Mesenchymal stem cell (in vitro differentiated cells and primary cell): Measurements from ENCODE around the gene KBTBD6.
A peak's percentile ranks its signal among the peaks of the same experiment; 100 is the strongest.

ENCODE experiments used
- DNase-seq: peaks from one replicate; pipeline ENCODE4 v3.0.0-alpha.2; 2013
- H2AFZ ChIP-seq: one replicate; pipeline ENCODE4 v1.6.1; 2013; ENCODE audit warnings: low read depth, mild to moderate bottlenecking, control low read depth, inconsistent platforms, low read length, moderate library complexity
- H2AK5ac ChIP-seq: 2 replicates; pipeline ENCODE4 v1.6.1; 2013; ENCODE audit warnings: low read length, moderate library complexity, mild to moderate bottlenecking, inconsistent platforms; ENCODE audit not compliant: severe bottlenecking
- H2BK120ac ChIP-seq: one replicate; pipeline ENCODE4 v1.6.1; 2013; ENCODE audit warnings: low read depth, mild to moderate bottlenecking, inconsistent platforms, low read length, moderate library complexity
- H2BK12ac ChIP-seq, 2 experiments: one replicate each; pipeline ENCODE4 v1.6.1; 2013; ENCODE audit warnings: inconsistent platforms in 2 of 2, low read length in 2 of 2, mild to moderate bottlenecking in 2 of 2, moderate library complexity in 2 of 2, control low read depth in 1 of 2
- H2BK15ac ChIP-seq: one replicate; pipeline ENCODE4 v1.6.1; 2013; ENCODE audit warnings: mild to moderate bottlenecking, low read depth, inconsistent platforms; ENCODE audit not compliant: poor library complexity, severe bottlenecking
- H2BK5ac ChIP-seq: 2 replicates; pipeline ENCODE4 v1.6.1; 2013; ENCODE audit warnings: low read depth, mild to moderate bottlenecking, low read length, control low read depth, inconsistent platforms; ENCODE audit not compliant: poor library complexity, severe bottlenecking
- H3K14ac ChIP-seq, 2 experiments: one replicate each; pipeline ENCODE4 v1.6.1; 2013; ENCODE audit warnings: inconsistent platforms in 2 of 2, low read length in 2 of 2, control low read depth in 1 of 2, mild to moderate bottlenecking in 1 of 2, moderate library complexity in 1 of 2
- H3K18ac ChIP-seq, 2 experiments: one replicate each; pipeline ENCODE4 v1.6.1; 2013; ENCODE audit warnings: inconsistent platforms in 2 of 2, low read length in 2 of 2, control low read depth in 1 of 2, low read depth in 1 of 2, mild to moderate bottlenecking in 1 of 2
- H3K23ac ChIP-seq, 2 experiments: one replicate each; pipeline ENCODE4 v1.6.1; 2013; ENCODE audit warnings: inconsistent platforms in 2 of 2, low read length in 2 of 2, mild to moderate bottlenecking in 2 of 2, moderate library complexity in 2 of 2, control low read depth in 1 of 2
- H3K27ac ChIP-seq: 2 replicates; pipeline ENCODE4 v1.5.1; 2013; ENCODE audit warnings: mild to moderate bottlenecking, moderate library complexity, low read length, control low read depth, inconsistent platforms; ENCODE audit not compliant: poor library complexity, severe bottlenecking
- H3K27me3 ChIP-seq, 2 experiments: 2 replicates each; pipeline versions ENCODE4 v1.6.1 to v1.7.0; 2013; ENCODE audit warnings: low read length in 2 of 2, mild to moderate bottlenecking in 2 of 2, moderate library complexity in 2 of 2, control low read depth in 1 of 2, inconsistent platforms in 1 of 2; ENCODE audit not compliant: control insufficient read depth in 1 of 2, insufficient read depth in 1 of 2
- H3K36me3 ChIP-seq, 2 experiments: 2 replicates each; pipeline versions ENCODE4 v1.6.1 to v1.7.0; 2013; ENCODE audit warnings: low read length in 2 of 2, control low read depth in 1 of 2, inconsistent platforms in 1 of 2, low read depth in 1 of 2, mild to moderate bottlenecking in 1 of 2; ENCODE audit not compliant: insufficient read depth in 2 of 2, control insufficient read depth in 1 of 2
- H3K4ac ChIP-seq, 2 experiments: one replicate each; pipeline ENCODE4 v1.6.1; 2013; ENCODE audit warnings: inconsistent platforms in 2 of 2, low read length in 2 of 2, mild to moderate bottlenecking in 2 of 2, moderate library complexity in 2 of 2, control low read depth in 1 of 2, low read depth in 1 of 2
- H3K4me1 ChIP-seq: 2 replicates; pipeline ENCODE4 v1.6.1; 2013; ENCODE audit warnings: low read depth, low read length, control low read depth; ENCODE audit not compliant: control insufficient read depth, insufficient read depth
- H3K4me2 ChIP-seq: 2 replicates; pipeline ENCODE4 v1.6.1; 2013; ENCODE audit warnings: low read length, mild to moderate bottlenecking, inconsistent platforms; ENCODE audit not compliant: poor library complexity, severe bottlenecking
- H3K4me3 ChIP-seq, 2 experiments: 2 replicates each; pipeline versions ENCODE4 v1.5.1 to v1.7.0; 2013; ENCODE audit warnings: low read length in 2 of 2, mild to moderate bottlenecking in 2 of 2, control low read depth in 1 of 2, low read depth in 1 of 2; ENCODE audit not compliant: insufficient read depth in 1 of 2
- H3K79me1 ChIP-seq: replicated peaks from 2 replicates; pipeline ENCODE4 v1.6.1; 2013; ENCODE audit warnings: mild to moderate bottlenecking, control low read depth, low read length, inconsistent platforms; ENCODE audit not compliant: poor library complexity, severe bottlenecking
- H3K9ac ChIP-seq: 2 replicates; pipeline ENCODE4 v1.7.0; 2013; ENCODE audit warnings: mild to moderate bottlenecking, low read length, moderate library complexity
- H3K9me3 ChIP-seq: 2 replicates; pipeline ENCODE4 v1.7.0; 2013; ENCODE audit warnings: mild to moderate bottlenecking, low read length; ENCODE audit not compliant: control insufficient read depth
- H4K8ac ChIP-seq: one replicate; pipeline ENCODE4 v1.6.1; 2013; ENCODE audit warnings: inconsistent platforms, mild to moderate bottlenecking, low read length, moderate library complexity
- H4K91ac ChIP-seq: one replicate; pipeline ENCODE4 v1.6.1; 2013; ENCODE audit warnings: mild to moderate bottlenecking, low read length, inconsistent platforms
- WGBS: methylation state at CpG from one replicate; pipeline ENCODE4 v1.1.7; 2013; ENCODE audit warnings: mixed read lengths; 5-methylcytosine and 5-hydroxymethylcytosine counted together

KBTBD6 gene

GRCh38 chr13:41107584-41108014, 25.0 kb downstream of the KBTBD6 start:
- no peak overlapping the region for H2BK12ac ChIP-seq
- H2BK120ac ChIP-seq, result no peak overlapping the region
- no peak overlapping the region for H3K4me3 ChIP-seq
- no peak overlapping the region for H2BK5ac ChIP-seq
- no peak overlapping the region for H3K4ac ChIP-seq
- H3K4me1 ChIP-seq, result peaks cover 2% of the 10 kb centered on the region
- H3K4me2 ChIP-seq, result no peak overlapping the region
- H3K9ac ChIP-seq, result no peak overlapping the region
- no peak overlapping the region for H2BK15ac ChIP-seq
- no peak overlapping the region for H3K23ac ChIP-seq
- H3K79me1 ChIP-seq, result no peaks in the 10 kb centered on the region
- H3K27me3 ChIP-seq, result no peaks in the 10 kb centered on the region
- no peak overlapping the region for H2AK5ac ChIP-seq
- H3K27ac ChIP-seq, result no peak overlapping the region
- no peak overlapping the region for H3K14ac ChIP-seq
- H3K36me3 ChIP-seq, result no peaks in the 10 kb centered on the region
- no peaks in the 10 kb centered on the region for H3K9me3 ChIP-seq
- DNase-seq, result no peak
- H2AFZ ChIP-seq, result no peak overlapping the region
- no peak overlapping the region for H3K18ac ChIP-seq
- H4K8ac ChIP-seq, result no peak overlapping the region
- 62% methylated on average over 5 of the region's 7 CpGs for WGBS
- H4K91ac ChIP-seq, result no peak overlapping the region

- H2AFZ ChIP-seq, result no peak overlapping the region
- no peak overlapping the region for H2AK5ac ChIP-seq
- no peak overlapping the region for H3K27ac ChIP-seq
- no peak overlapping the region for H3K18ac ChIP-seq
- H3K9ac ChIP-seq, result no peak overlapping the region
- no peak overlapping the region for H3K4ac ChIP-seq
- H2BK12ac ChIP-seq, result no peak overlapping the region
- WGBS, result 81% methylated on average over 15 of the region's 15 CpGs
- H3K4me2 ChIP-seq, result no peak overlapping the region
- no peaks in the 10 kb centered on the region for H3K9me3 ChIP-seq
- no peak overlapping the region for H3K23ac ChIP-seq
- H2BK120ac ChIP-seq, result no peak overlapping the region
- H3K36me3 ChIP-seq, result no peaks in the 10 kb centered on the region
- peak overlapping the region in 1 of 2 experiments; percentile 57 for H3K14ac ChIP-seq
- no peak for DNase-seq
- peak overlapping the region; percentile 4 for H4K91ac ChIP-seq
- no peaks in the 10 kb centered on the region for H3K27me3 ChIP-seq
- H3K79me1 ChIP-seq, result no peaks in the 10 kb centered on the region
- H4K8ac ChIP-seq, result peak overlapping the region; percentile 2
- no peak overlapping the region for H2BK5ac ChIP-seq
- peaks cover 2% of the 10 kb centered on the region for H3K4me1 ChIP-seq
- H3K4me3 ChIP-seq, result no peak overlapping the region
- no peak overlapping the region for H2BK15ac ChIP-seq
Observed at GRCh38 chr13:41107104-41107571, 25.5 kb downstream of the KBTBD6 start.

GRCh38 chr13:41099986-41100385, 32.6 kb downstream of the KBTBD6 start:
- Histone ChIP-seq H2AFZ (no peak overlapping the region), H3K27ac (no peak overlapping the region), H3K27me3 (no peaks in the 10 kb centered on the region), H3K4ac (no peak overlapping the region), H3K23ac (no peak overlapping the region), H3K18ac (no peak overlapping the region), H3K79me1 (no peaks in the 10 kb centered on the region), H4K8ac (no peak overlapping the region), H3K14ac (no peak overlapping the region), H2BK5ac (no peak overlapping the region), H2BK12ac (no peak overlapping the region), H3K36me3 (no peaks in the 10 kb centered on the region), H2AK5ac (no peak overlapping the region), H2BK120ac (no peak overlapping the region), H3K9me3 (no peaks in the 10 kb centered on the region), H3K4me1 (no peaks in the 10 kb centered on the region), H3K4me3 (no peak overlapping the region), H4K91ac (no peak overlapping the region), H3K4me2 (no peak overlapping the region), H2BK15ac (no peak overlapping the region), H3K9ac (no peak overlapping the region)
- no peak for DNase-seq

- Histone ChIP-seq H3K4me3 (no peak overlapping the region), H3K36me3 (no peaks in the 10 kb centered on the region), H4K91ac (no peak overlapping the region), H3K79me1 (no peaks in the 10 kb centered on the region), H3K9me3 (no peaks in the 10 kb centered on the region), H3K4me1 (no peaks in the 10 kb centered on the region), H3K4me2 (no peak overlapping the region), H3K18ac (no peak overlapping the region), H2AFZ (no peak overlapping the region), H2BK15ac (no peak overlapping the region), H3K4ac (no peak overlapping the region), H2BK120ac (no peak overlapping the region), H3K27me3 (no peaks in the 10 kb centered on the region), H2BK5ac (no peak overlapping the region), H3K27ac (no peak overlapping the region), H4K8ac (no peak overlapping the region), H3K14ac (no peak overlapping the region), H3K23ac (no peak overlapping the region), H2BK12ac (no peak overlapping the region), H3K9ac (no peak overlapping the region), H2AK5ac (no peak overlapping the region)
- 100% methylated on average over 1 of the region's 1 CpG for WGBS
- DNase-seq, result no peak
Observed at GRCh38 chr13:41098761-41099160, 33.8 kb downstream of the KBTBD6 start.
